ENCODE results near the gene IFNL4.
"Not testable (repeated sequence)": the region's sequence is repeated elsewhere in the genome, so short reads cannot be mapped to it uniquely, and the experiment has no call there.

Gene IFNL4

DNA sequence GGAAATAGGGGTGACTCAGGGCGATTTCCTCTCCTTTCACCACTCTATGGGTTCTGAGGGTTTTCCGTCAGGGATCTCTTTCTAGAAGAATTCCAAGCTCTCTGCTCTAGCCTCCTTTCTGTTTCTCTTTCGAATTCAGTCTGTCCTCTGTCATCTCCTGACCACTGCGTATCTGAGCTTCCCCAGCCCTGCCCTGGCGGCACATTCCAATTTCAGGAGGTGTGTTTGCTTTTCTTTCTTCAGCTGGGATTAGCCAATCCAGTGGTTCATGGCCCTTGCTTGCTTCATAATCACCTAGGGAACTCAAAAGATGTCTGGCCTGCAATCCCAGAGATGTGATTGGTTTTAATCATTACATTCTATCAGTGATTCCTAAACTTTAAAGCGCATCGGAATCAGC is 28.9 kb upstream of the IFNL4 start:
- TF ChIP-seq, protein P1, sequence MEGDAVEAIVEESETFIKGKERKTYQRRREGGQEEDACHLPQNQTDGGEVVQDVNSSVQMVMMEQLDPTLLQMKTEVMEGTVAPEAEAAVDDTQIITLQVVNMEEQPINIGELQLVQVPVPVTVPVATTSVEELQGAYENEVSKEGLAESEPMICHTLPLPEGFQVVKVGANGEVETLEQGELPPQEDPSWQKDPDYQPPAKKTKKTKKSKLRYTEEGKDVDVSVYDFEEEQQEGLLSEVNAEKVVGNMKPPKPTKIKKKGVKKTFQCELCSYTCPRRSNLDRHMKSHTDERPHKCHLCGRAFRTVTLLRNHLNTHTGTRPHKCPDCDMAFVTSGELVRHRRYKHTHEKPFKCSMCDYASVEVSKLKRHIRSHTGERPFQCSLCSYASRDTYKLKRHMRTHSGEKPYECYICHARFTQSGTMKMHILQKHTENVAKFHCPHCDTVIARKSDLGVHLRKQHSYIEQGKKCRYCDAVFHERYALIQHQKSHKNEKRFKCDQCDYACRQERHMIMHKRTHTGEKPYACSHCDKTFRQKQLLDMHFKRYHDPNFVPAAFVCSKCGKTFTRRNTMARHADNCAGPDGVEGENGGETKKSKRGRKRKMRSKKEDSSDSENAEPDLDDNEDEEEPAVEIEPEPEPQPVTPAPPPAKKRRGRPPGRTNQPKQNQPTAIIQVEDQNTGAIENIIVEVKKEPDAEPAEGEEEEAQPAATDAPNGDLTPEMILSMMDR (IDR thresholded peaks at IDR 0.05): no peak

DNA sequence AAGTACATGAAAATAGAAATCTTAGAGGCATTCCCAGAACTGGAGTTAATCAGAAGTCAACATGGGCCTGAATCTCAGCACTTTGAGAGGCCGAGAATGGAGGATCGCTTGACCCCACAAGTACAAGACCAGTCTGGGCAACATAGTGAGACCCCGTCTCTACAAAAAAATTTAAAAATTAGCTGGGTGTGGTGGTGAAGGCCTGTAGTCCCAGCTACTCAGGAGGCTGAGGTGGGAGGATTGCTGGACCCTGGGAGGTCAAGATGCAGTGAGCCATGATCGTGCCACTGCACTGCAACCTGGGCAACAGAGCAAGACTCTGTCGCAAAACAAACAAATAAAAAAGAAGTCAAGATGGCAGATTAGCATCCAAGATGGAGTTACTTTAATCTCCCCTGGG is 28.1 kb upstream of the IFNL4 start:
- TF ChIP-seq, protein P1 (IDR thresholded peaks at IDR 0.05): no peak

DNA sequence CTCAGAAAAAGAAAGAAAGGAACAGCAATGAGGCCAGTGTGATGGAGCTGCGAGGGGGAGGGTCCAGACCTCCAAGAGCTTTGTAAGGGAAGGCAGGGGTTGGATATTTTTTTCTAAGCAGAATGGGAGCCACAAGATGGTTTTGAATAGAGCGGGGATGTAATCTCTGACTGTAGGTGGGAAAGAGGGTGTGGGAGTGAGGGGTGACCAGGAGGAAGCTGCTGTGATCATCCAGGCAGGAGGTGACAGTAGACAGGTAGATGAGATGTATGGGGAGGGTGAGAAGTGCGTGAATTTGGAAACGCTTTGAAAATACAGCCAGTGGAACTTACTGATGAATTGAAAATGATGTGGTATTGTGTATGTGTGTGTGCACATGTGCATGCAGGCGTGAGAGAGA is 26.9 kb upstream of the IFNL4 start:
- TF ChIP-seq, protein P1 (IDR thresholded peaks at IDR 0.05): no peak

DNA sequence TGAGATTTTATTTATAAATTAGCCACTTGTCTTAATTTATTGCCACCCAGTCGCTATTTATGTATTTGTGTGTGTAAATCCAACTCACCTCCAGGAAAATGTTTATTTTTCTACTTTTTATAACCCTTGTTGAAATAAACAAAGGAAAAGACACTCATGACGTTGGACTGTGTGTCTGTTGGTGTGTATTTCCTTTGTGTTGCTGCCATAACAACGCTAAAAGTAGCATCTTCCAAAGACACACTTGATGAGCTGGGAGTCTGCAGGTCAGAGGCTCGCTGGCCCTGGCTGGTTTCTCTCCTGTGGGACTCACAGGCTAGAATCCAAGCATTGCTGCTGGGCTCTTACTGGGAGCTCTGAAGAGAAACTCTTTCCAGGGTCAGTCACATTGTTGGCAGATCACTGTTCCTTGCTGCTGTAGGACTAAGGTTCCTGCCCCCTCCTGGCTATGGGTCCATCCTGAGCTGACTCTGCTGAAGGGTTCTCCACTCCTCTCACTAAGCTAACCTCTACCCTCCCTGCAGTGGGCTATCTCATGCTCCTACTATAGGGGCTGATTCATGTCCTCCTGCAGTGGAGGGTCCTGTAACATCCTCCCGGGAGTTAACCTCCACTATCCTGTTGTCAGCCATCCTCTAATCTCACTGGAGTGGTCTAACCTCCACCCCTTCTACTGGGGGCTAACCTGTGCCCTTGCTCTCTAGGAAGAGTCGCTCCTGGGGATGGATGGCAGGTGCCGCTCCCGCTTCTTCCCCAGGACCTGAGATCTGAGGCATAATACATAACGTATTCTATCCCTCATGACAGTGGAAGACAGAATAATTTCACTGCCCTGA is 21.6 kb upstream of the IFNL4 start:
- TF ChIP-seq, protein P1 (IDR thresholded peaks at IDR 0.05): no peak

DNA sequence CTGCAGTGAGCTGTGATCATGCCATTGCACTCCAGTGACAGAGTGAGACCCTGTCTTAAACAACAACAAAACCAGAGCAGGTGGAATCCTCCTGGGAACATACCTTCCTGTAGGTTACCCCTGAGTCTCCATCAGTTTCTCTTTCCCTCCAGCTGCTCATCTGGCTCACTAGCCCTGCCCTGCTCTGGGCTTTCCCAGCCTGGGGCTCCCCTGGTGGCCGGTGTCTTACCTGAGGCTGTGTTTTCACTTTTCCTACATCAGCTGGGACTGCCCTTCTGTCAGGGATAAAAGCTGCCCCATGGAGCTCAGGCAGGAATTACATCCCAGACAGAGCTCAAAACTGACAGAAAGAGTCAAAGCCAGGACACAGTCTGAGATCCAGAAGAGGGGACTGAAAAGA is 19.4 kb upstream of the IFNL4 start, which contains the start of gene IFNL2:
Gene IFNL2 (plus strand): TSS at position 312 of the 400 bp plus-strand sequence. CDS start 173 bp downstream, outside the sequence.
- TF ChIP-seq, protein P1 (IDR thresholded peaks at IDR 0.05): not testable (repeated sequence)

DNA sequence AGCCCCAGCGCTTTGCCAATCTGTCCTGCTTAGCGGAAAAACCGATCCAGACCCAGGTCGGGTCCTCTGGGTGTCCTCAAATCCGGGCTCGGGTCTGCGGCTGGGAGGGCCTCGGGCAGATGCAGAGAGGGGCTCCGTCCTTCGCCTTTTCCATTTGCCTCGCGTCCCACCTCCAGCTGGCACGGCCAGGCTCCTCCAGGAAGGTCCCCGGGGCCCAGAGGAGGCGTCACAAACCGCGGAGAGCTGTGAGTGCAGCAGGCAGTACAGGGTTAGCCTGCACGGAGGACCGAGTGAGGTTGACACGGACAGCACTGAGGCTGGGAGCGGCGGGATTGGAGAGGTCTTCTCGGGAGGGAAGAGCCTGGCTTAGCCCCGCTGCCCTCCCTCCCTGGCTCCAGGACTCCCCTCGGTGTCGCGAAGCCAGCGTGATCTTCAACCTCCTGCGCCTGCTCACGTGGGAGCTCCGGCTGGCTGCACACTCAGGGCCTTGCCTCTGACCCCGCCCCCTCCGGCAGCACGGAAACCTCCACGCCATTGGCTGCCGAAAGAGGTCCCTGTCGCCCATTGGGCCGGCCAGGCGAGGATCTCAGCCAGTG is 16.8 kb upstream of the IFNL4 start:
- TF ChIP-seq, protein P1 (IDR thresholded peaks at IDR 0.05): no peak

DNA sequence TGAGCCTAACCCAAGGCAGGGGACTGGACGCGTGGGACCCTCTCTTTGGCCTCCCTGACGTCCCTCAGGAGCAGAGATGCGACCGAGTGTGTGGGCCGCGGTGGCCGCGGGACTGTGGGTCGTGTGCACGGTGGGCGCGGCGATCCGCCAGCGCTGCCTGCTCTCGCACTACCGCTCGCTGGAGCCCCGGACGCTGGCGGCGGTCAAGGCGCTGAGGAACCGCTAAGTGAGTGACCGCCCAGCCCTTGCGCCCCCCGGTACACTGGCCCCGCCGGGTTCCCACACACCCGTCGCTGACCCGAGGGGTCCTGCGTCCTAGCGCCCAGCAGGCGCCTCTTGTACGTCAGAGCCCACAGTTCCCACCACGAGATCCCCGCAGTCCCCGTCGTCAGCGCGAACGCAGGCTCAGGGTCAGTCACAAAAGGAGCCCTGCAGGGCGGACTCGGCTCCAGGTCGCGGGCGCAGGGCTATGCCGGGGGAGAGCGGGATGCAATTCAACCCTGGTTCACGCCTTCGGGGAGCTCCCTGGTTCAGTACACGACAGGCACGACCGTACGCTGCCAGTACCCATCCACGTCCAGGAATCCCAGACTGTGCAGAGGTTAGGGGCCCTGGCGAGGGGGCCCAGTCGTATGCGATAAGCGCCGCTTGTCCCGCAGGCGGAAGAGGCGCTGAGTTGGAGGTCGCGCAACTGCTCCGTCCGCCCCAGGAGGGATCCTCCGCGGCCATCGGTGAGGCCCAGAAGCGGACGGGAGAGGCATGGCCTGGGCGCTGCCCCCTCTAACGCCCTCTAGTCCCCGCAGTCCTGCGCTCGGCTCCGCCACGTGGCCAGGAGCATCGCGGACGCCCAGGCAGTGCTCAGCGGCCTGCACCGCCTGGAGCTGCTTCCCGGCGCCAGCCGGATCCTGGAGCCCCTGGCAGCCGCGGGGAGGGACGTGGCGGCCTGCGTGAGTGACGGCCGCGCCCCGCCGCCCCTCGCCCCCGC is 15.9 kb upstream of the IFNL4 start:
- TF ChIP-seq, protein P1 (IDR thresholded peaks at IDR 0.05): no peak

All from LNCAP (cell line).